H1 (cell line): ENCODE results near the gene VAV2. TPM values are rescaled to one million over a fixed set of nuclear protein-coding genes. Genes with fewer than 3 reads are reported as not detected.
"Not testable (repeated sequence)": the region's sequence is repeated elsewhere in the genome, so short reads cannot be mapped to it uniquely, and the experiment has no call there.

Source experiments
- CTCF ChIA-PET: fragments of 300-600 bp; sonication (Branson Sonifier 250); formaldehyde crosslinking; loops from one replicate; lab custom pipeline; 2021; ENCODE audit not compliant: partially characterized antibody; lab: Charles Lee
- POLR2A ChIA-PET: fragments of 300-600 bp; sonication (Branson Sonifier 250); formaldehyde crosslinking; loops from one replicate; lab custom pipeline; 2021; ENCODE audit warnings: inconsistent platforms; ENCODE audit not compliant: partially characterized antibody; lab: Charles Lee
- DNase-seq, 2 experiments: peaks; one replicate each; pipeline versions ENCODE4 v3.0.0 to v3.0.0-alpha.2; 2010 to 2022; ENCODE audit warnings: low spot score in 2 of 2, low read depth in 1 of 2, mixed read lengths in 1 of 2
- FAIRE-seq: peaks from 2 replicates; lab custom pipeline; 2011; peaks lifted over from hg19 to GRCh38; lab: Jason Lieb, UNC
- H2AFZ ChIP-seq: 2 replicates; pipeline ENCODE4 v1.8.1; 2012; ENCODE audit warnings: low read length, inconsistent platforms
- H2AK5ac ChIP-seq: 2 replicates; pipeline ENCODE4 v1.6.1; 2013; ENCODE audit warnings: low read depth, low read length
- H2BK120ac ChIP-seq: replicated peaks from 2 replicates; pipeline ENCODE3; 2013; ENCODE audit warnings: low read depth, low read length, inconsistent platforms
- H2BK12ac ChIP-seq: 2 replicates; pipeline ENCODE4 v1.6.1; 2013; ENCODE audit warnings: low read depth, low read length
- H2BK15ac ChIP-seq: 2 replicates; pipeline ENCODE4 v1.6.1; 2013; ENCODE audit warnings: low read length
- H2BK20ac ChIP-seq: 2 replicates; pipeline ENCODE4 v1.6.1; 2013; ENCODE audit warnings: low read length
- H2BK5ac ChIP-seq: 2 replicates; pipeline ENCODE4 v1.6.1; 2013; ENCODE audit warnings: low read depth, low read length
- H3K14ac ChIP-seq: 2 replicates; pipeline ENCODE4 v1.6.1; 2013; ENCODE audit warnings: inconsistent platforms; ENCODE audit not compliant: insufficient read length
- H3K18ac ChIP-seq: 2 replicates; pipeline ENCODE4 v1.6.1; 2013; ENCODE audit warnings: low read length; ENCODE audit errors: extremely low read depth
- H3K23ac ChIP-seq: 2 replicates; pipeline ENCODE4 v1.6.1; 2013; ENCODE audit warnings: inconsistent platforms; ENCODE audit not compliant: insufficient read length
- H3K23me2 ChIP-seq: 2 replicates; pipeline ENCODE4 v1.6.1; 2013; ENCODE audit warnings: low read depth, low read length
- H3K27ac ChIP-seq: 2 replicates; pipeline ENCODE4 v1.6.1; 2011; ENCODE audit warnings: low read depth, low read length, inconsistent platforms
- H3K27me3 ChIP-seq, 4 experiments: replicated peaks in 1 of 4; 1 replicate in 1 of 4; 2 replicates in 3 of 4; pipeline versions ENCODE4 v1.6.1 to v1.8.1; 2011 to 2013; ENCODE audit warnings: low read length in 3 of 4, mild to moderate bottlenecking in 3 of 4, inconsistent platforms in 2 of 4, mixed read lengths in 2 of 4, moderate library complexity in 1 of 4; ENCODE audit not compliant: control insufficient read depth in 3 of 4, insufficient read depth in 3 of 4; ENCODE audit errors: extremely low read depth in 1 of 4
- H3K36me3 ChIP-seq, 4 experiments: 2 replicates each; pipeline versions ENCODE4 v1.6.1 to v1.8.1; 2011 to 2013; ENCODE audit warnings: mild to moderate bottlenecking in 4 of 4, low read length in 3 of 4, moderate library complexity in 2 of 4, control low read depth in 1 of 4, inconsistent platforms in 1 of 4; ENCODE audit not compliant: insufficient read depth in 4 of 4, control insufficient read depth in 2 of 4
- H3K4ac ChIP-seq: replicated peaks from 2 replicates; pipeline ENCODE3; 2013; ENCODE audit warnings: low read length, low read depth, mixed read lengths, inconsistent platforms; ENCODE audit not compliant: insufficient read length
- H3K4me1 ChIP-seq, 4 experiments: replicated peaks in 1 of 4; 1 replicate in 1 of 4; 2 replicates in 3 of 4; pipeline versions ENCODE4 v1.6.1 to v1.8.1; 2011 to 2013; ENCODE audit warnings: low read length in 3 of 4, inconsistent platforms in 2 of 4, mixed read lengths in 1 of 4; ENCODE audit not compliant: insufficient read depth in 4 of 4, control insufficient read depth in 3 of 4
- H3K4me2 ChIP-seq, 2 experiments: 2 replicates each; pipeline versions ENCODE4 v1.6.1 to v1.8.1; 2011 to 2013; ENCODE audit warnings: low read depth in 2 of 2, low read length in 2 of 2, control low read depth in 1 of 2, inconsistent platforms in 1 of 2, mild to moderate bottlenecking in 1 of 2; ENCODE audit not compliant: insufficient read depth in 1 of 2
- H3K4me3 ChIP-seq, 4 experiments: fragments of 200-600, 300-600 bp in 1 of 4; sonication (generic), shearing (Covaris generic), sonication (Bioruptor Twin) in 1 of 4; 2 replicates each; pipeline versions ENCODE4 v1.5.1 to v1.8.1; 2011 to 2016; ENCODE audit warnings: low read length in 4 of 4, low read depth in 3 of 4, control low read depth in 2 of 4, inconsistent platforms in 2 of 4, mild to moderate bottlenecking in 2 of 4, mixed read lengths in 1 of 4, moderate library complexity in 1 of 4; ENCODE audit not compliant: insufficient read depth in 2 of 4; ENCODE audit errors: extremely low read depth in 1 of 4
- H3K56ac ChIP-seq: replicated peaks from 2 replicates; pipeline ENCODE3; 2013; ENCODE audit warnings: low read depth, mild to moderate bottlenecking, mixed read lengths, low read length, inconsistent platforms; ENCODE audit not compliant: insufficient read length
- H3K79me1 ChIP-seq: 2 replicates; pipeline ENCODE4 v1.6.1; 2013; ENCODE audit warnings: low read depth, low read length, control low read depth
- H3K79me2 ChIP-seq, 2 experiments: 2 replicates each; pipeline versions ENCODE4 v1.6.1 to v1.8.1; 2012 to 2013; ENCODE audit warnings: low read length in 2 of 2, mild to moderate bottlenecking in 2 of 2, inconsistent platforms in 1 of 2; ENCODE audit not compliant: insufficient read depth in 2 of 2, control insufficient read depth in 1 of 2
- H3K9ac ChIP-seq, 4 experiments: replicated peaks in 1 of 4; 1 replicate in 1 of 4; 2 replicates in 3 of 4; pipeline versions ENCODE4 v1.6.1 to v1.8.1; 2011 to 2013; ENCODE audit warnings: low read depth in 3 of 4, low read length in 3 of 4, control low read depth in 2 of 4, mild to moderate bottlenecking in 2 of 4, moderate library complexity in 2 of 4, inconsistent platforms in 1 of 4; ENCODE audit errors: extremely low read depth in 1 of 4
- H3K9me3 ChIP-seq, 2 experiments: 2 replicates each; pipeline versions ENCODE4 v1.6.1 to v1.8.1; 2012 to 2013; ENCODE audit warnings: mild to moderate bottlenecking in 2 of 2, moderate library complexity in 2 of 2, control low read depth in 1 of 2, inconsistent platforms in 1 of 2, low read depth in 1 of 2, low read length in 1 of 2, mixed read lengths in 1 of 2; ENCODE audit not compliant: insufficient read depth in 2 of 2
- H4K20me1 ChIP-seq, 2 experiments: replicated peaks in 1 of 2; 2 replicates each; pipeline versions ENCODE3 to v1.8.1; 2011 to 2013; ENCODE audit warnings: inconsistent platforms in 2 of 2, low read length in 2 of 2, mild to moderate bottlenecking in 1 of 2; ENCODE audit not compliant: insufficient read depth in 2 of 2, control insufficient read depth in 1 of 2
- H4K5ac ChIP-seq: 2 replicates; pipeline ENCODE4 v1.6.1; 2013; ENCODE audit warnings: low read length, low read depth, mixed read lengths, inconsistent platforms; ENCODE audit not compliant: insufficient read length
- H4K8ac ChIP-seq: 2 replicates; pipeline ENCODE4 v1.8.0; 2013; ENCODE audit warnings: mild to moderate bottlenecking, moderate library complexity, low read length, inconsistent platforms; ENCODE audit not compliant: insufficient read depth; ENCODE audit errors: extremely low read depth
- H4K91ac ChIP-seq: replicated peaks from 2 replicates; pipeline ENCODE3; 2013; ENCODE audit warnings: low read length, mixed read lengths, inconsistent platforms; ENCODE audit not compliant: insufficient read length
- CEBPB ChIP-seq: IDR thresholded peaks from 2 replicates; pipeline ENCODE4 v1.6.1; 2012; ENCODE audit warnings: low read depth, low read length
- HDAC2 ChIP-seq, 2 experiments: fragments of 300-600 bp in 1 of 2; sonication (generic) in 1 of 2; IDR thresholded peaks; 2 replicates each; pipeline ENCODE4 v1.6.1; 2011 to 2012; ENCODE audit warnings: low read depth in 2 of 2, low read length in 2 of 2, mild to moderate bottlenecking in 2 of 2, moderate library complexity in 2 of 2, borderline replicate concordance in 1 of 2, inconsistent platforms in 1 of 2
- JUN ChIP-seq: IDR thresholded peaks from 2 replicates; pipeline ENCODE4 v1.6.1; 2011; ENCODE audit warnings: low read depth, mild to moderate bottlenecking, improper control_type of control experiment, low read length
- TAF7 ChIP-seq: optimal IDR thresholded peaks from 2 replicates; pipeline ENCODE3; 2011; ENCODE audit warnings: low read depth, mild to moderate bottlenecking, inconsistent platforms, low read length, moderate library complexity, borderline replicate concordance
- TBP ChIP-seq: IDR thresholded peaks from 2 replicates; pipeline ENCODE4 v1.6.1; 2011; ENCODE audit warnings: low read depth, low read length, improper control_type of control experiment
- WGBS, 2 experiments: shearing (Covaris generic) in 1 of 2; methylation state at CpG; one replicate each; pipeline versions ENCODE4 v1.1.6 to v1.1.7; 2013 to 2015; ENCODE audit warnings: low lambda C conversion rate in 2 of 2, mixed read lengths in 2 of 2, inconsistent platforms in 1 of 2, low coverage in 1 of 2, missing lambda C conversion rate in 1 of 2; ENCODE audit not compliant: insufficient replicate concordance in 2 of 2, insufficient coverage in 1 of 2, insufficient read length in 1 of 2; ENCODE audit errors: extremely low coverage in 1 of 2, missing lambda C conversion rate in 1 of 2; 5-methylcytosine and 5-hydroxymethylcytosine counted together
- polyA plus RNA-seq, 7 experiments: library from polyadenylated mRNA; depleted of rRNA in 3 of 7; stranded (reverse) in 5 of 7; unstranded in 2 of 7; fragments of >200 nt in 5 of 7; fragments of 200-250 nt in 2 of 7; gene quantifications; 1 replicate in 5 of 7; 2 replicates in 1 of 7; 4 replicates in 1 of 7; pipeline versions ENCODE4 v1.2.1 to v1.2.3, GENCODE V29; 2011 to 2013; ENCODE audit warnings: missing spikeins in 2 of 7, mixed read lengths in 2 of 7
- total RNA-seq: library from RNA; stranded (reverse); fragmentation: NEBNext Ultra II Directional; extraction: Animal tissue kit (Norgen Biotek cat#: 25700); gene quantifications from 2 replicates; pipeline ENCODE4 v1.2.1, GENCODE V29; 2021
- TF ChIP-seq, protein P1 (sequence below): IDR thresholded peaks from 2 replicates; pipeline ENCODE4 v1.6.1; 2012; ENCODE audit warnings: low read length, inconsistent platforms

Gene VAV2
- total and polyA plus RNA-seq, 2 of the 8 experiments (the other 6 are each of a cell fraction or from before 2014, with no cell fraction given), result 13.6 to 37.6 TPM

DNA sequence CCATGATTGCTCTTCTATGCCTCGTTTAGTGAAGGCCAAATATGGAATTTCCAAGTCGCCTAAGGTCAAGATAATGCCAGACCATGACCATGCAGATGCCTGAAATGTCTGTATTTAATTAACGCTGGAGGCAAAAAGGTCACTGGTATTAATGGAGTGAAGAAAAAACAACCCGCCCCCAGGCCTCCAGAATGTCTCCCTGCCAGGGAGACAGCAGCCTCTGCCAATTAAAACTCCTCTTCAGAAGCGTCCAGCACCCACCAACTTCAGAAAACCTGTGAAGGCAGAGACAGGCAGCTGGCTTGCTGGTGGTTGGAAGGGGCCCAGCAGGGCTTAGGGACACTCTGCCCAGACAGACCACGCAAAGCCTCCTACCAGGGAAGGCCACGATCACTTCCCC, 94.4 kb downstream of the VAV2 start (continued):
- TF ChIP-seq JUN (no peak), TAF7 (no peak), TBP (no peak), HDAC2 (IDR thresholded peaks at IDR 0.05; ENCODE audit: borderline replicate concordance in 1 of 2, low read depth in 2 of 2, low read length in 2 of 2) (no peak), CEBPB (no peak)
- TF ChIP-seq, protein P1, sequence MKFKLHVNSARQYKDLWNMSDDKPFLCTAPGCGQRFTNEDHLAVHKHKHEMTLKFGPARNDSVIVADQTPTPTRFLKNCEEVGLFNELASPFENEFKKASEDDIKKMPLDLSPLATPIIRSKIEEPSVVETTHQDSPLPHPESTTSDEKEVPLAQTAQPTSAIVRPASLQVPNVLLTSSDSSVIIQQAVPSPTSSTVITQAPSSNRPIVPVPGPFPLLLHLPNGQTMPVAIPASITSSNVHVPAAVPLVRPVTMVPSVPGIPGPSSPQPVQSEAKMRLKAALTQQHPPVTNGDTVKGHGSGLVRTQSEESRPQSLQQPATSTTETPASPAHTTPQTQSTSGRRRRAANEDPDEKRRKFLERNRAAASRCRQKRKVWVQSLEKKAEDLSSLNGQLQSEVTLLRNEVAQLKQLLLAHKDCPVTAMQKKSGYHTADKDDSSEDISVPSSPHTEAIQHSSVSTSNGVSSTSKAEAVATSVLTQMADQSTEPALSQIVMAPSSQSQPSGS, result no peak

DNA sequence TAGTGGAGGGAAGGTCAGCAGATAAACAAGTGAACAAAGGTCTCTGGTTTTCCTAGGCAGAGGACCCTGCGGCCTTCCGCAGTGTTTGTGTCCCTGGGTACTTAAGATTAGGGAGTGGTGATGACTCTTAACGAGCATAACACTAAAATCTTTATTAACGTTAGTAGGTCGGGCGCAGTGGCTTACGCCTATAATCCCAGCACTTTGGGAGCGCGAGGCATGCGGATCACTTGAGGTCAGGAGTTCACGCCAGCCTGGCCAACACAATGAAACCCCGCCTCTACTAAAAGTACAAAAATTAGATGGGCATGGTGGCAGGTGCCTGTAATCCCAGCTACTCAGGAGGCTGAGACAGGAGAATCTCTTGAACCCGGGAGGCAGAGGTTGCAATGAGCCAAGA, 96.1 kb downstream of the VAV2 start:
- H3K9ac ChIP-seq, H3K56ac ChIP-seq, H4K20me1 ChIP-seq, H4K5ac ChIP-seq, CTCF ChIA-PET, H3K18ac ChIP-seq, POLR2A ChIA-PET, H3K79me1 ChIP-seq, H3K36me3 ChIP-seq, DNase-seq, H2BK120ac ChIP-seq, H3K14ac ChIP-seq, H3K27me3 ChIP-seq, H2BK12ac ChIP-seq, H3K27ac ChIP-seq, H3K23ac ChIP-seq, H3K4me2 ChIP-seq, H2AFZ ChIP-seq, H2BK15ac ChIP-seq, H4K91ac ChIP-seq, H3K4me3 ChIP-seq, H4K8ac ChIP-seq, H3K79me2 ChIP-seq, H3K23me2 ChIP-seq, H2BK5ac ChIP-seq, H3K4ac ChIP-seq, FAIRE-seq, H2BK20ac ChIP-seq, H3K9me3 ChIP-seq, H2AK5ac ChIP-seq: not testable (repeated sequence)
- WGBS, 2 experiments, result 91% methylated on average over 13 of the region's 13 CpGs; no CpG with 5 or more reads in 1 of the 2 experiments
- peaks cover 0 to 19% (median 3%) of the 10 kb centered on the region in 4 experiments; a peak in 5 of 7 replicates for H3K4me1 ChIP-seq
